PC-9 (cell line): ENCODE results near the gene HMSD.

Source experiments
- CTCF ChIP-seq: fragments of 200-600 bp; sonication (generic); conservative IDR thresholded peaks from 2 replicates; pipeline ENCODE4 v1.6.1; 2017; ENCODE audit warnings: mixed run types, antibody characterized with exemption, mild to moderate bottlenecking, moderate library complexity
- EZH2 ChIP-seq: fragments of 200-600 bp; sonication (generic); IDR thresholded peaks from 2 replicates; pipeline ENCODE4 v1.8.0; 2017; ENCODE audit warnings: antibody characterized with exemption, low read depth

GRCh38 chr18:63961435-63961980 is 12.4 kb downstream of the HMSD start:
- TF ChIP-seq CTCF (no peak), EZH2 (no peak)
